ENCODE measurements around the gene CKMT1A.
"Not testable (repeated sequence)": the region's sequence is repeated elsewhere in the genome, so short reads cannot be mapped to it uniquely, and the experiment has no call there.

Gene CKMT1A

GRCh38 chr15:43693148-43694022, at the start of gene CKMT1A:
TSS of gene CKMT1A (plus strand) at chr15:43693859. CDS start at chr15:43694051, 192 bp downstream.
- not testable (repeated sequence) for H3K27ac ChIP-seq; H3K4me2 ChIP-seq (ENCODE audit: low read length); H3K79me2 ChIP-seq; H3K9ac ChIP-seq; H3K4me1 ChIP-seq; H3K9me3 ChIP-seq (ENCODE audit: control insufficient read depth, low read length); H3K4me3 ChIP-seq (ENCODE audit: low read depth, low read length); H3K36me3 ChIP-seq (ENCODE audit: control insufficient read depth, insufficient read depth, low read length); H2AFZ ChIP-seq; H3K27me3 ChIP-seq (ENCODE audit: control insufficient read depth, insufficient read depth, low read length)

GRCh38 chr15:43648649-43649429, 44.8 kb upstream of the CKMT1A start, which contains the start of gene CATSPER2:
TSS of gene CATSPER2 (minus strand) at chr15:43648844. CDS start at chr15:43648061, 783 bp downstream.
- Histone ChIP-seq H3K27me3 (ENCODE audit: control insufficient read depth, insufficient read depth, low read length) (no peaks in the 10 kb centered on the region), H3K9me3 (ENCODE audit: control insufficient read depth, low read length) (no peaks in the 10 kb centered on the region), H3K9ac (no peak within 1 kb of the TSS), H3K4me1 (no peaks in the 10 kb centered on the region), H3K79me2 (no peaks in the 10 kb centered on the region), H3K27ac (no peak within 1 kb of the TSS), H3K4me3 (ENCODE audit: low read depth, low read length) (no peak within 1 kb of the TSS), H2AFZ (no peak within 1 kb of the TSS), H3K36me3 (ENCODE audit: control insufficient read depth, insufficient read depth, low read length) (no peaks in the 10 kb centered on the region), H3K4me2 (ENCODE audit: low read length) (no peak within 1 kb of the TSS)
- TF ChIP-seq CTCF (IDR thresholded peaks at IDR 0.05), result no peak

- not testable (repeated sequence) for H3K27me3 ChIP-seq (ENCODE audit: control insufficient read depth, insufficient read depth, low read length); H3K9me3 ChIP-seq (ENCODE audit: control insufficient read depth, low read length); H3K9ac ChIP-seq; H2AFZ ChIP-seq; H3K4me3 ChIP-seq (ENCODE audit: low read depth, low read length); H3K4me1 ChIP-seq; H3K4me2 ChIP-seq (ENCODE audit: low read length); H3K36me3 ChIP-seq (ENCODE audit: control insufficient read depth, insufficient read depth, low read length); H3K27ac ChIP-seq; H3K79me2 ChIP-seq
These were observed 44.2 kb upstream of the CKMT1A start for GRCh38 chr15:43649430-43649926.

GRCh38 chr15:43659727-43660126, 33.9 kb upstream of the CKMT1A start:
- H3K4me2 ChIP-seq (ENCODE audit: low read length); H3K9me3 ChIP-seq (ENCODE audit: control insufficient read depth, low read length); H3K27me3 ChIP-seq (ENCODE audit: control insufficient read depth, insufficient read depth, low read length); H3K4me3 ChIP-seq (ENCODE audit: low read depth, low read length); H3K36me3 ChIP-seq (ENCODE audit: control insufficient read depth, insufficient read depth, low read length); H2AFZ ChIP-seq; H3K27ac ChIP-seq; H3K4me1 ChIP-seq; H3K79me2 ChIP-seq; H3K9ac ChIP-seq: not testable (repeated sequence)

- H3K4me3 ChIP-seq (ENCODE audit: low read depth, low read length); H3K27ac ChIP-seq; H3K27me3 ChIP-seq (ENCODE audit: control insufficient read depth, insufficient read depth, low read length); H3K9ac ChIP-seq; H3K4me1 ChIP-seq; H3K36me3 ChIP-seq (ENCODE audit: control insufficient read depth, insufficient read depth, low read length); H3K9me3 ChIP-seq (ENCODE audit: control insufficient read depth, low read length); H3K79me2 ChIP-seq; H3K4me2 ChIP-seq (ENCODE audit: low read length); H2AFZ ChIP-seq: not testable (repeated sequence)
These were observed 31.4 kb upstream of the CKMT1A start for GRCh38 chr15:43662293-43662692.

- H3K79me2 ChIP-seq; H3K27me3 ChIP-seq (ENCODE audit: control insufficient read depth, insufficient read depth, low read length); H3K9ac ChIP-seq; H3K4me1 ChIP-seq; H3K27ac ChIP-seq; H3K4me2 ChIP-seq (ENCODE audit: low read length); H3K9me3 ChIP-seq (ENCODE audit: control insufficient read depth, low read length); H2AFZ ChIP-seq; H3K4me3 ChIP-seq (ENCODE audit: low read depth, low read length); H3K36me3 ChIP-seq (ENCODE audit: control insufficient read depth, insufficient read depth, low read length): not testable (repeated sequence)
These were observed 30.3 kb upstream of the CKMT1A start for GRCh38 chr15:43663333-43663732.

GRCh38 chr15:43666177-43666576, 27.5 kb upstream of the CKMT1A start:
- not testable (repeated sequence) for H3K27me3 ChIP-seq (ENCODE audit: control insufficient read depth, insufficient read depth, low read length); H2AFZ ChIP-seq; H3K4me1 ChIP-seq; H3K4me3 ChIP-seq (ENCODE audit: low read depth, low read length); H3K79me2 ChIP-seq; H3K27ac ChIP-seq; H3K9me3 ChIP-seq (ENCODE audit: control insufficient read depth, low read length); H3K36me3 ChIP-seq (ENCODE audit: control insufficient read depth, insufficient read depth, low read length); H3K9ac ChIP-seq; H3K4me2 ChIP-seq (ENCODE audit: low read length)

GRCh38 chr15:43674175-43674574, 19.5 kb upstream of the CKMT1A start:
- not testable (repeated sequence) for H2AFZ ChIP-seq; H3K27ac ChIP-seq; H3K4me2 ChIP-seq (ENCODE audit: low read length); H3K36me3 ChIP-seq (ENCODE audit: control insufficient read depth, insufficient read depth, low read length); H3K4me3 ChIP-seq (ENCODE audit: low read depth, low read length); H3K27me3 ChIP-seq (ENCODE audit: control insufficient read depth, insufficient read depth, low read length); H3K9ac ChIP-seq; H3K9me3 ChIP-seq (ENCODE audit: control insufficient read depth, low read length); H3K4me1 ChIP-seq; H3K79me2 ChIP-seq

GRCh38 chr15:43689604-43690301, 3.9 kb upstream of the CKMT1A start:
- not testable (repeated sequence) for H3K4me1 ChIP-seq; H3K4me2 ChIP-seq (ENCODE audit: low read length); H3K36me3 ChIP-seq (ENCODE audit: control insufficient read depth, insufficient read depth, low read length); H3K27me3 ChIP-seq (ENCODE audit: control insufficient read depth, insufficient read depth, low read length); H3K9me3 ChIP-seq (ENCODE audit: control insufficient read depth, low read length); H3K4me3 ChIP-seq (ENCODE audit: low read depth, low read length); H3K79me2 ChIP-seq; H3K9ac ChIP-seq; H3K27ac ChIP-seq; H2AFZ ChIP-seq
